Memory B cell (primary cell): ENCODE data around the gene IGSF23.
"Not testable (repeated sequence)": the region's sequence is repeated elsewhere in the genome, so short reads cannot be mapped to it uniquely, and the experiment has no call there.

Experiments
- ATAC-seq: fragments of 150-1000 bp; cut with Tn5 transposase; 2 replicates; pipeline ENCODE4 v1.10.0; 2021; ENCODE audit warnings: low read depth, mild to moderate bottlenecking, moderate library complexity
- DNase-seq, 2 donors: peaks; one replicate each; pipeline ENCODE4 v3.0.0; 2022; ENCODE audit warnings: low spot score in 2 of 2
- H3K27ac Mint-ChIP-seq: one replicate; pipeline ENCODE4 v1.8.0; 2022; ENCODE audit warnings: mild to moderate bottlenecking, moderate library complexity, mixed read lengths
- H3K27me3 Mint-ChIP-seq: one replicate; pipeline ENCODE4 v1.8.0; 2022; ENCODE audit warnings: mixed read lengths
- H3K36me3 Mint-ChIP-seq: one replicate; pipeline ENCODE4 v1.8.0; 2022; ENCODE audit warnings: mild to moderate bottlenecking, mixed read lengths
- H3K4me1 Mint-ChIP-seq: one replicate; pipeline ENCODE4 v1.8.0; 2022; ENCODE audit warnings: mixed read lengths
- H3K4me3 Mint-ChIP-seq: one replicate; pipeline ENCODE4 v1.8.0; 2022; ENCODE audit warnings: mild to moderate bottlenecking, moderate library complexity, mixed read lengths
- H3K9me3 Mint-ChIP-seq: one replicate; pipeline ENCODE4 v1.8.0; 2022; ENCODE audit warnings: mixed read lengths

The IGSF23 gene

GRCh38 chr19:44664976-44665375, 51.6 kb downstream of the IGSF23 start:
- DNase-seq (no peak), ATAC-seq (no peak)
- no peaks in the 10 kb centered on the region for H3K9me3 Mint-ChIP-seq
- H3K4me3 Mint-ChIP-seq = no peak overlapping the region
- H3K27ac Mint-ChIP-seq = no peak overlapping the region
- peaks cover 9% of the 10 kb centered on the region for H3K27me3 Mint-ChIP-seq
- no peaks in the 10 kb centered on the region for H3K36me3 Mint-ChIP-seq
- no peaks in the 10 kb centered on the region for H3K4me1 Mint-ChIP-seq

GRCh38 chr19:44666852-44667556, 53.6 kb downstream of the IGSF23 start:
- no peaks in the 10 kb centered on the region for H3K36me3 Mint-ChIP-seq
- no peak for ATAC-seq
- peaks cover 9% of the 10 kb centered on the region for H3K27me3 Mint-ChIP-seq
- H3K4me3 Mint-ChIP-seq = no peak overlapping the region
- no peak for DNase-seq
- H3K4me1 Mint-ChIP-seq = no peaks in the 10 kb centered on the region
- no peaks in the 10 kb centered on the region for H3K9me3 Mint-ChIP-seq
- no peak overlapping the region for H3K27ac Mint-ChIP-seq

GRCh38 chr19:44668985-44669764, 55.8 kb downstream of the IGSF23 start:
- Mint-ChIP-seq H3K27ac (no peak overlapping the region), H3K36me3 (no peaks in the 10 kb centered on the region), H3K27me3 (peaks cover 6% of the 10 kb centered on the region), H3K4me3 (no peak overlapping the region), H3K9me3 (no peaks in the 10 kb centered on the region), H3K4me1 (no peaks in the 10 kb centered on the region)
- ATAC-seq = no peak
- no peak for DNase-seq

- not testable (repeated sequence) for H3K27ac Mint-ChIP-seq, DNase-seq, H3K4me1 Mint-ChIP-seq, H3K9me3 Mint-ChIP-seq, H3K4me3 Mint-ChIP-seq, H3K27me3 Mint-ChIP-seq, ATAC-seq, H3K36me3 Mint-ChIP-seq
These were observed 56.7 kb downstream of the IGSF23 start for GRCh38 chr19:44670027-44670426.

- H3K4me1 Mint-ChIP-seq = no peaks in the 10 kb centered on the region
- H3K27ac Mint-ChIP-seq = no peak within 1 kb of the TSS
- DNase-seq = no peak
- H3K36me3 Mint-ChIP-seq = no peaks in the 10 kb centered on the region
- ATAC-seq = no peak
- H3K9me3 Mint-ChIP-seq = no peaks in the 10 kb centered on the region
- H3K27me3 Mint-ChIP-seq = peaks cover 9% of the 10 kb centered on the region
- no peak within 1 kb of the TSS for H3K4me3 Mint-ChIP-seq
These were observed 58.0 kb downstream of the IGSF23 start, which contains the start of gene CEACAM19 for GRCh38 chr19:44671400-44671799. Gene CEACAM19 (plus strand): TSS chr19:44671482. CDS start chr19:44671932, 450 bp downstream.

GRCh38 chr19:44672226-44672625, 58.9 kb downstream of the IGSF23 start:
- peaks cover 9% of the 10 kb centered on the region for H3K27me3 Mint-ChIP-seq

GRCh38 chr19:44673510-44673909, 60.1 kb downstream of the IGSF23 start:
- H3K27me3 Mint-ChIP-seq = peaks cover 9% of the 10 kb centered on the region
- H3K4me3 Mint-ChIP-seq = no peak overlapping the region
- ATAC-seq = no peak
- H3K9me3 Mint-ChIP-seq = no peaks in the 10 kb centered on the region
- H3K27ac Mint-ChIP-seq = no peak overlapping the region
- no peaks in the 10 kb centered on the region for H3K36me3 Mint-ChIP-seq
- no peak for DNase-seq
- no peaks in the 10 kb centered on the region for H3K4me1 Mint-ChIP-seq

More at GRCh38 chr19:44672226-44672625, 58.9 kb downstream of the IGSF23 start:
- Mint-ChIP-seq H3K4me3 (no peak overlapping the region), H3K9me3 (no peaks in the 10 kb centered on the region), H3K27ac (no peak overlapping the region), H3K36me3 (no peaks in the 10 kb centered on the region), H3K4me1 (no peaks in the 10 kb centered on the region)
- DNase-seq (no peak), ATAC-seq (no peak)

GRCh38 chr19:44675521-44675920, 62.2 kb downstream of the IGSF23 start:
- ATAC-seq (no peak), DNase-seq (no peak)
- peaks cover 10% of the 10 kb centered on the region for H3K27me3 Mint-ChIP-seq
- H3K27ac Mint-ChIP-seq = no peak overlapping the region
- H3K36me3 Mint-ChIP-seq = no peaks in the 10 kb centered on the region
- no peak overlapping the region for H3K4me3 Mint-ChIP-seq
- no peaks in the 10 kb centered on the region for H3K9me3 Mint-ChIP-seq
- no peaks in the 10 kb centered on the region for H3K4me1 Mint-ChIP-seq

- Mint-ChIP-seq H3K9me3 (no peaks in the 10 kb centered on the region), H3K4me1 (no peaks in the 10 kb centered on the region), H3K27ac (no peak overlapping the region), H3K36me3 (no peaks in the 10 kb centered on the region), H3K4me3 (no peak overlapping the region), H3K27me3 (peaks cover 12% of the 10 kb centered on the region)
- no peak for ATAC-seq
- no peak for DNase-seq
These were observed 63.9 kb downstream of the IGSF23 start for GRCh38 chr19:44677019-44677811.

- H3K4me3 Mint-ChIP-seq = no peak overlapping the region
- no peaks in the 10 kb centered on the region for H3K9me3 Mint-ChIP-seq
- no peaks in the 10 kb centered on the region for H3K36me3 Mint-ChIP-seq
- H3K27me3 Mint-ChIP-seq = peaks cover 13% of the 10 kb centered on the region
- no peak overlapping the region for H3K27ac Mint-ChIP-seq
- DNase-seq (no peak), ATAC-seq (no peak)
- peaks cover 7% of the 10 kb centered on the region for H3K4me1 Mint-ChIP-seq
These were observed 67.2 kb downstream of the IGSF23 start for GRCh38 chr19:44680536-44680935.

GRCh38 chr19:44681992-44682790, 68.8 kb downstream of the IGSF23 start:
- H3K27me3 Mint-ChIP-seq = peaks cover 17% of the 10 kb centered on the region
- no peaks in the 10 kb centered on the region for H3K36me3 Mint-ChIP-seq
- H3K4me1 Mint-ChIP-seq = peaks cover 7% of the 10 kb centered on the region
- no peaks in the 10 kb centered on the region for H3K9me3 Mint-ChIP-seq
- DNase-seq (no peak), ATAC-seq (no peak)
- H3K4me3 Mint-ChIP-seq = no peak overlapping the region
- no peak overlapping the region for H3K27ac Mint-ChIP-seq

GRCh38 chr19:44682807-44683206, 69.4 kb downstream of the IGSF23 start:
- no peak overlapping the region for H3K27ac Mint-ChIP-seq
- no peak for ATAC-seq
- H3K27me3 Mint-ChIP-seq = peaks cover 17% of the 10 kb centered on the region
- H3K9me3 Mint-ChIP-seq = no peaks in the 10 kb centered on the region
- H3K4me3 Mint-ChIP-seq = no peak overlapping the region
- DNase-seq = no peak
- H3K4me1 Mint-ChIP-seq = peaks cover 7% of the 10 kb centered on the region
- H3K36me3 Mint-ChIP-seq = no peaks in the 10 kb centered on the region

- no peak for DNase-seq
- Mint-ChIP-seq H3K4me3 (no peak overlapping the region), H3K36me3 (no peaks in the 10 kb centered on the region), H3K27ac (no peak overlapping the region), H3K4me1 (peaks cover 7% of the 10 kb centered on the region), H3K27me3 (peaks cover 20% of the 10 kb centered on the region), H3K9me3 (no peaks in the 10 kb centered on the region)
- ATAC-seq = no peak
These were observed 70.3 kb downstream of the IGSF23 start for GRCh38 chr19:44683434-44684210.
